GM23338 (cell line): Measurements from ENCODE around the gene HTR1E. TPM values are rescaled to one million over a fixed set of nuclear protein-coding genes. Genes with fewer than 3 reads are reported as not detected.

Experiments
- ATAC-seq: fragments of 200-7000 bp; cut with Tn5 transposase; 3 replicates; pipeline ENCODE4 v1.9.1; 2020
- DNase-seq: peaks from one replicate; pipeline ENCODE4 v3.0.0-alpha.2; 2015; ENCODE audit warnings: low spot score
- H2AFZ ChIP-seq: fragments of 200-600 bp; sonication (generic); 2 replicates; pipeline ENCODE4 v1.8.0; 2016; ENCODE audit warnings: antibody characterized with exemption, mild to moderate bottlenecking, moderate library complexity
- H3F3A ChIP-seq: fragments of 200-600 bp; sonication (generic); replicated peaks from 2 replicates; pipeline ENCODE4 v1.8.0; 2017; ENCODE audit warnings: antibody characterized with exemption, mixed run types, low read depth
- H3K27ac ChIP-seq: fragments of 200-600 bp; sonication (generic); 2 replicates; pipeline ENCODE4 v1.6.1; 2016; ENCODE audit warnings: low read depth
- H3K27me3 ChIP-seq: fragments of 200-600 bp; sonication (generic); 2 replicates; pipeline ENCODE4 v1.8.0; 2016; ENCODE audit warnings: mild to moderate bottlenecking, mixed run types, moderate library complexity; ENCODE audit not compliant: insufficient read depth
- H3K36me3 ChIP-seq: fragments of 200-600 bp; sonication (generic); 2 replicates; pipeline ENCODE4 v1.8.0; 2016; ENCODE audit warnings: mild to moderate bottlenecking; ENCODE audit not compliant: insufficient read depth
- H3K4me1 ChIP-seq: fragments of 200-600 bp; sonication (generic); 2 replicates; pipeline ENCODE4 v1.8.0; 2016; ENCODE audit warnings: mild to moderate bottlenecking, moderate library complexity; ENCODE audit not compliant: insufficient read depth
- H3K4me2 ChIP-seq: fragments of 200-600 bp; sonication (generic); 2 replicates; pipeline ENCODE4 v1.7.1; 2017; ENCODE audit warnings: mixed run types
- H3K4me3 ChIP-seq: fragments of 200-600 bp; sonication (generic); 2 replicates; pipeline ENCODE4 v1.6.1; 2016; ENCODE audit warnings: mixed run types
- H3K79me2 ChIP-seq: fragments of 200-600 bp; sonication (generic); replicated peaks from 2 replicates; pipeline ENCODE4 v1.8.0; 2017; ENCODE audit warnings: mild to moderate bottlenecking; ENCODE audit not compliant: insufficient read depth
- H3K9me2 ChIP-seq: fragments of 200-600 bp; sonication (generic); 2 replicates; pipeline ENCODE4 v1.8.0; 2017; ENCODE audit not compliant: insufficient read depth
- H4K20me1 ChIP-seq: fragments of 200-600 bp; sonication (generic); replicated peaks from 2 replicates; pipeline ENCODE4 v1.8.0; 2017; ENCODE audit warnings: mild to moderate bottlenecking; ENCODE audit not compliant: insufficient read depth
- H3K27ac Mint-ChIP-seq: 2 replicates; pipeline ENCODE4 v1.8.0; 2020; ENCODE audit warnings: inconsistent platforms, mild to moderate bottlenecking, moderate library complexity, mixed read lengths
- H3K27me3 Mint-ChIP-seq: 3 replicates; pipeline ENCODE4 v1.8.0; 2022; ENCODE audit warnings: low read depth, mild to moderate bottlenecking, moderate library complexity, mixed read lengths, inconsistent platforms; ENCODE audit not compliant: insufficient read depth, poor library complexity
- H3K36me3 Mint-ChIP-seq: 3 replicates; pipeline ENCODE4 v1.8.0; 2021; ENCODE audit warnings: low read depth, mild to moderate bottlenecking, inconsistent platforms, moderate library complexity, mixed read lengths
- H3K4me1 Mint-ChIP-seq: 3 replicates; pipeline ENCODE4 v1.8.0; 2020; ENCODE audit warnings: mild to moderate bottlenecking, inconsistent platforms, mixed read lengths
- H3K4me3 Mint-ChIP-seq: 3 replicates; pipeline ENCODE4 v1.8.0; 2021; ENCODE audit warnings: moderate library complexity, mild to moderate bottlenecking, inconsistent platforms, mixed read lengths
- H3K9me3 Mint-ChIP-seq: 3 replicates; pipeline ENCODE4 v1.8.0; 2020; ENCODE audit warnings: moderate library complexity, mild to moderate bottlenecking, inconsistent platforms, mixed read lengths
- CREB1 ChIP-seq: fragments of 250-450 bp; sonication (Bioruptor Pico); IDR thresholded peaks from 2 replicates; pipeline ENCODE4 v1.5.0; 2020; ENCODE audit warnings: low read depth, mild to moderate bottlenecking, moderate library complexity
- EZH2 ChIP-seq: fragments of 200-600 bp; sonication (generic); IDR thresholded peaks from one replicate; pipeline ENCODE4 v1.8.0; 2017; ENCODE audit warnings: antibody characterized with exemption, mild to moderate bottlenecking, low read depth; ENCODE audit not compliant: unreplicated experiment
- EZH2phosphoT487 ChIP-seq: fragments of 200-600 bp; sonication (generic); IDR thresholded peaks from one replicate; pipeline ENCODE4 v1.8.1; 2018; ENCODE audit warnings: antibody characterized with exemption; ENCODE audit not compliant: unreplicated experiment
- JUNB ChIP-seq: IDR thresholded peaks from one replicate; pipeline ENCODE4 v1.6.1; 2016; ENCODE audit warnings: antibody characterized with exemption; ENCODE audit not compliant: unreplicated experiment
- POLR2AphosphoS5 ChIP-seq: IDR thresholded peaks from 2 replicates; pipeline ENCODE4 v1.6.1; 2016; ENCODE audit warnings: antibody characterized with exemption, low read depth
- STAT1 ChIP-seq: IDR thresholded peaks from one replicate; pipeline ENCODE4 v1.6.1; 2016; ENCODE audit warnings: antibody characterized with exemption; ENCODE audit not compliant: unreplicated experiment
- ZNF114 ChIP-seq: fragments of 250-450 bp; sonication (Bioruptor Pico); IDR thresholded peaks from 2 replicates; pipeline ENCODE4 v1.5.0; 2020; ENCODE audit warnings: mild to moderate bottlenecking, moderate library complexity
- ZNF331 ChIP-seq: fragments of 250-450 bp; sonication (Bioruptor Pico); IDR thresholded peaks from 2 replicates; pipeline ENCODE4 v1.5.0; 2020; ENCODE audit warnings: low read depth, mild to moderate bottlenecking, moderate library complexity
- polyA plus RNA-seq: library from polyadenylated mRNA; unstranded; fragments of >200 nt; fragmentation: Nextera tagmentation; extraction: Ambion mirVana; gene quantifications from 2 replicates; pipeline ENCODE4 v1.2.1, GENCODE V29; 2016
- total RNA-seq: library from RNA; depleted of rRNA; stranded (reverse); fragments of >200 nt; shearing (Covaris generic); gene quantifications from 2 replicates; pipeline ENCODE4 v1.2.3, GENCODE V29; 2014
- TF ChIP-seq, protein P1 (sequence below), 2 experiments: fragments of 200-600 bp in 1 of 2; sonication (generic) in 1 of 2; conservative IDR thresholded peaks; 2 replicates each; pipeline versions ENCODE4 v1.5.1 to v1.6.1; 2016 to 2017; ENCODE audit warnings: antibody characterized with exemption in 2 of 2, low read depth in 2 of 2, mild to moderate bottlenecking in 2 of 2, moderate library complexity in 1 of 2
- TF ChIP-seq, protein P2 (sequence below): IDR thresholded peaks from 2 replicates; pipeline ENCODE4 v1.6.1; 2016; ENCODE audit warnings: antibody characterized with exemption

HTR1E gene
- total and polyA plus RNA-seq, 2 experiments from 2014 or later, result not detected

DNA sequence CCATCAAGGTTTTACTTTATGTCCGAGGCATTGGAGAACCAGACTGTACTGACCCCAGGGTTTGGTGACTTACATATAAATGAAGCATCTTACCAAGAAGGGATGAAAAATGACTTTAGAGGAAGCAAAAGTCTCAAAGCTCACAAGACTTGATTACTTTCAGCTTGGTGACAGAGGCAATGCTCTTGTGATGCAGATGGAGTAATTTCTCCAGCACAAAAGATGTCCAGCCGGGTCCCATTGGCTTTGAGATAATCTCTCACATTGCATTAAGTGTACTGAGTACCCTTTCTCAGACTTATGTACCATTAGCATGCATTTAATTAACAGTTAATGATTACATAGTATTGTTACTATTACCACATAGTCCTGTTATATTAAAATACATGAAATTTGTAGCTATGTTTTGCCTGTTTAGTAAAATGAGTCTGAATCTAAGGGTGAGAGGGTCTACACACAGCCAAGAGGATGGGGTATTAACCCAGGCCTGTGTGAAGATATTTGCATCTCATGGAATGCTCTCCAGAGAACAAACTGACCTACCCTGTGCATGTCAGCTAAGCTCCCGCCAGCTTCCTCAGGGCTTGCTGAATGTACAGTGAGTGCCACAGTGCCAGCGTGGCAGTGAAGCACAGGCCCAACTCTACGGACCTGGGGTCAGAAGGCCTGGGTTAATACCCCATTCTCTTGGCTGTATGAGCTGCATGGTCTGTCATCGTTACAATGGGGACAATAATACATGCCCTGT, 5.6 kb downstream of the HTR1E start:
- DNase-seq (no peak), ATAC-seq (no peak; the same call in 2 of the 3 replicates)
- peaks cover 8% of the 10 kb centered on the region; the same call in 2 of the 3 replicates for H3K4me1 Mint-ChIP-seq
- no peaks in the 10 kb centered on the region for H3K9me3 Mint-ChIP-seq
- Histone ChIP-seq H3K4me1 (no peaks in the 10 kb centered on the region; the same call in 1 of the 2 replicates), H3F3A (no peaks in the 10 kb centered on the region), H3K4me2 (no peak overlapping the region), H3K27me3 (peaks cover 16% of the 10 kb centered on the region), H2AFZ (no peak overlapping the region), H3K9me2 (no peaks in the 10 kb centered on the region), H3K4me3 (no peak overlapping the region), H4K20me1 (no peaks in the 10 kb centered on the region), H3K27ac (no peak overlapping the region), H3K79me2 (no peaks in the 10 kb centered on the region), H3K36me3 (no peaks in the 10 kb centered on the region)
- no peak overlapping the region for H3K4me3 Mint-ChIP-seq
- H3K36me3 Mint-ChIP-seq, result no peaks in the 10 kb centered on the region
- H3K27ac Mint-ChIP-seq, result no peak overlapping the region
- H3K27me3 Mint-ChIP-seq, result peaks cover 11% of the 10 kb centered on the region
- TF ChIP-seq CREB1 (CRISPR knock-in tag) (no peak), EZH2 (no peak), JUNB (no peak), STAT1 (no peak), POLR2AphosphoS5 (no peak), ZNF331 (no peak)
- TF ChIP-seq, protein P1, sequence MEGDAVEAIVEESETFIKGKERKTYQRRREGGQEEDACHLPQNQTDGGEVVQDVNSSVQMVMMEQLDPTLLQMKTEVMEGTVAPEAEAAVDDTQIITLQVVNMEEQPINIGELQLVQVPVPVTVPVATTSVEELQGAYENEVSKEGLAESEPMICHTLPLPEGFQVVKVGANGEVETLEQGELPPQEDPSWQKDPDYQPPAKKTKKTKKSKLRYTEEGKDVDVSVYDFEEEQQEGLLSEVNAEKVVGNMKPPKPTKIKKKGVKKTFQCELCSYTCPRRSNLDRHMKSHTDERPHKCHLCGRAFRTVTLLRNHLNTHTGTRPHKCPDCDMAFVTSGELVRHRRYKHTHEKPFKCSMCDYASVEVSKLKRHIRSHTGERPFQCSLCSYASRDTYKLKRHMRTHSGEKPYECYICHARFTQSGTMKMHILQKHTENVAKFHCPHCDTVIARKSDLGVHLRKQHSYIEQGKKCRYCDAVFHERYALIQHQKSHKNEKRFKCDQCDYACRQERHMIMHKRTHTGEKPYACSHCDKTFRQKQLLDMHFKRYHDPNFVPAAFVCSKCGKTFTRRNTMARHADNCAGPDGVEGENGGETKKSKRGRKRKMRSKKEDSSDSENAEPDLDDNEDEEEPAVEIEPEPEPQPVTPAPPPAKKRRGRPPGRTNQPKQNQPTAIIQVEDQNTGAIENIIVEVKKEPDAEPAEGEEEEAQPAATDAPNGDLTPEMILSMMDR (conservative IDR thresholded peaks at IDR 0.05; ENCODE audit: low read depth in 2 of 2), result no peak
- TF ChIP-seq, protein P2, sequence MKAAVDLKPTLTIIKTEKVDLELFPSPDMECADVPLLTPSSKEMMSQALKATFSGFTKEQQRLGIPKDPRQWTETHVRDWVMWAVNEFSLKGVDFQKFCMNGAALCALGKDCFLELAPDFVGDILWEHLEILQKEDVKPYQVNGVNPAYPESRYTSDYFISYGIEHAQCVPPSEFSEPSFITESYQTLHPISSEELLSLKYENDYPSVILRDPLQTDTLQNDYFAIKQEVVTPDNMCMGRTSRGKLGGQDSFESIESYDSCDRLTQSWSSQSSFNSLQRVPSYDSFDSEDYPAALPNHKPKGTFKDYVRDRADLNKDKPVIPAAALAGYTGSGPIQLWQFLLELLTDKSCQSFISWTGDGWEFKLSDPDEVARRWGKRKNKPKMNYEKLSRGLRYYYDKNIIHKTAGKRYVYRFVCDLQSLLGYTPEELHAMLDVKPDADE, result no peak

DNA sequence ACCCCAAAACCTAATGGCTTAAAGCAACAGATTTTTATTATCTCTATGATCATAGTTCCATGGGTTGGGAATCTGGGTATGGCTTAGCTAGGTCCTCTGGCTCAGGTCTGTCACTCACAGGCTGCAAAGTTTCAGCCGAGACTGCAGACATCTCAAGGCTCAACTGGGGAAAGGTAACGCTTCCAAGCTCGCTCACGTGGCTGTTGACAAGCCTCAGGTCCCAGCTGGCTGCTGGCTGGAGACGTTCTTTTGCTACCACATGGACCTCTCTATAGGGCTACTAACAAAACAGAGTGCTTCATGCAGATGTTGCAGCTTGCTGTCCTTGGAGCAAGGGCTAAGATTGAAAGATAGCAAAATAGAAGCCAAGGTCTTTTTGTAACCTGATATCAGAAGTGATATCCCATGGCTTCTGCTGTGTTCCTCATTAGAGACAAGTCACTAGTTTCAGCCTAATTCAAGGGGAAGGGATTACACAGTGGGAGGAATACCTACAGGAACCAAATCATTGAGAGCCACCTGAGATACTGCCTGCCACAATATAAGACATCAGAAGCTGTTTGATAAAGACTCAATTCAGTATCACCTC, 6.6 kb downstream of the HTR1E start:
- DNase-seq, result no peak
- H3K36me3 ChIP-seq, result no peaks in the 10 kb centered on the region
- H2AFZ ChIP-seq, result no peak overlapping the region
- no peaks in the 10 kb centered on the region for H3F3A ChIP-seq
- no peaks in the 10 kb centered on the region for H4K20me1 ChIP-seq
- H3K36me3 Mint-ChIP-seq, result no peaks in the 10 kb centered on the region
- TF ChIP-seq STAT1 (no peak), CREB1 (CRISPR knock-in tag) (no peak), EZH2phosphoT487 (no peak), ZNF331 (no peak), ZNF114 (CRISPR knock-in tag) (no peak)
- TF ChIP-seq, protein P2, result no peak
- peaks cover 6% of the 10 kb centered on the region for H3K27me3 ChIP-seq
- H3K27me3 Mint-ChIP-seq, result peaks cover 2% of the 10 kb centered on the region
- H3K9me3 Mint-ChIP-seq, result no peaks in the 10 kb centered on the region
- no peak overlapping the region for H3K27ac ChIP-seq
- no peak overlapping the region for H3K4me2 ChIP-seq
- H3K4me1 ChIP-seq, result no peaks in the 10 kb centered on the region
- ATAC-seq, result peak; percentile 52
- no peak overlapping the region for H3K4me3 Mint-ChIP-seq
- no peaks in the 10 kb centered on the region for H3K79me2 ChIP-seq
- H3K27ac Mint-ChIP-seq, result no peak overlapping the region
- no peak overlapping the region for H3K4me3 ChIP-seq
- peaks cover 2% of the 10 kb centered on the region; the same call in 1 of the 2 replicates for H3K9me2 ChIP-seq
- H3K4me1 Mint-ChIP-seq, result peaks cover 7% of the 10 kb centered on the region; the same call in 2 of the 3 replicates
